Kasumi-1 (cell line): ENCODE data around the gene IFT52.
"Not testable (repeated sequence)": the region's sequence is repeated elsewhere in the genome, so short reads cannot be mapped to it uniquely, and the experiment has no call there.

Experiments used
- DNase-seq, 2 experiments: peaks; one replicate each; lab custom pipeline; 2025; lab: John Stamatoyannopoulos, UW

Gene IFT52

GRCh38 chr20:43568706-43569105 is 22.0 kb upstream of the IFT52 start:
- DNase-seq, result no peak

GRCh38 chr20:43569282-43569681 is 21.5 kb upstream of the IFT52 start:
- no peak for DNase-seq

- DNase-seq, result no peak
Measured at GRCh38 chr20:43570496-43570895, 20.2 kb upstream of the IFT52 start.

- DNase-seq, result no peak
Measured at GRCh38 chr20:43571310-43571709, 19.4 kb upstream of the IFT52 start.

- no peak for DNase-seq
Measured at GRCh38 chr20:43571771-43572170, 19.0 kb upstream of the IFT52 start.

GRCh38 chr20:43572891-43573290 is 17.8 kb upstream of the IFT52 start:
- DNase-seq, result no peak

GRCh38 chr20:43576108-43576507 is 14.6 kb upstream of the IFT52 start:
- DNase-seq, result no peak

GRCh38 chr20:43579861-43580793 is 10.6 kb upstream of the IFT52 start:
- no peak for DNase-seq

GRCh38 chr20:43583133-43583864 is 7.4 kb upstream of the IFT52 start:
- DNase-seq, result no peak

GRCh38 chr20:43583982-43584432 is 6.7 kb upstream of the IFT52 start:
- DNase-seq, result peak; percentile 22 to 41

GRCh38 chr20:43584448-43585136 is 6.1 kb upstream of the IFT52 start:
- no peak for DNase-seq

- DNase-seq, result no peak
Measured at GRCh38 chr20:43586641-43587040, 4.1 kb upstream of the IFT52 start.

GRCh38 chr20:43588526-43588925 is 2.2 kb upstream of the IFT52 start:
- DNase-seq, result not testable (repeated sequence)

GRCh38 chr20:43590036-43590391 is 723 bp upstream of the IFT52 start:
- no peak for DNase-seq

- DNase-seq, result not testable (repeated sequence)
Measured at GRCh38 chr20:43601960-43602359, 11.2 kb downstream of the IFT52 start.

- DNase-seq, result no peak
Measured at GRCh38 chr20:43603124-43603523, 12.4 kb downstream of the IFT52 start.

- no peak for DNase-seq
Measured at GRCh38 chr20:43605715-43606114, 15.0 kb downstream of the IFT52 start.

GRCh38 chr20:43607278-43607677 is 16.5 kb downstream of the IFT52 start:
- not testable (repeated sequence) for DNase-seq

GRCh38 chr20:43631598-43631997 is 40.9 kb downstream of the IFT52 start:
- no peak for DNase-seq

GRCh38 chr20:43636429-43636828 is 45.7 kb downstream of the IFT52 start:
- DNase-seq, result no peak

GRCh38 chr20:43642548-43642947 is 51.8 kb downstream of the IFT52 start:
- DNase-seq, result no peak

- DNase-seq, result no peak
Measured at GRCh38 chr20:43650997-43651525, 60.3 kb downstream of the IFT52 start.
